SK-N-SH treated with all-trans-retinoic acid at 6 μM for 48 hours (cell line): ENCODE data around the gene CFL1.
A peak's percentile ranks its signal among the peaks of the same experiment; 100 is the strongest.

Experiments
- ATAC-seq: fragments of 200-7000 bp; cut with Tn5 transposase; 3 replicates; pipeline ENCODE4 v1.9.1; 2020; ENCODE audit warnings: mild to moderate bottlenecking, moderate library complexity
- GLIS3 ChIP-seq: fragments of 250-450 bp; sonication (Bioruptor Pico); IDR thresholded peaks from 2 replicates; pipeline ENCODE4 v1.5.0; 2020; ENCODE audit warnings: mild to moderate bottlenecking, moderate library complexity
- ISL1 ChIP-seq: fragments of 250-450 bp; sonication (Bioruptor Pico); IDR thresholded peaks from 2 replicates; pipeline ENCODE4 v2.1.2; 2022; ENCODE audit warnings: mild to moderate bottlenecking, moderate library complexity
- OSR1 ChIP-seq: fragments of 250-450 bp; sonication (Bioruptor Pico); IDR thresholded peaks from 2 replicates; pipeline ENCODE4 v1.8.0; 2022; ENCODE audit warnings: moderate library complexity, mild to moderate bottlenecking, inconsistent platforms
- PPARA ChIP-seq: fragments of 250-450 bp; sonication (Bioruptor Pico); IDR thresholded peaks from 2 replicates; pipeline ENCODE4 v1.5.0; 2020; ENCODE audit warnings: mild to moderate bottlenecking, borderline replicate concordance
- RARB ChIP-seq: fragments of 250-450 bp; sonication (Bioruptor Pico); IDR thresholded peaks from 2 replicates; pipeline ENCODE4 v1.8.0; 2021; ENCODE audit warnings: mild to moderate bottlenecking, moderate library complexity
- TOX ChIP-seq: fragments of 250-450 bp; sonication (Bioruptor Pico); IDR thresholded peaks from 2 replicates; pipeline ENCODE4 v1.8.0; 2021; ENCODE audit warnings: mild to moderate bottlenecking, moderate library complexity, borderline replicate concordance
- ZFP3 ChIP-seq: fragments of 250-450 bp; sonication (Bioruptor Pico); IDR thresholded peaks from 2 replicates; pipeline ENCODE4 v1.5.0; 2020; ENCODE audit warnings: mild to moderate bottlenecking, moderate library complexity
- ZNF70 ChIP-seq: fragments of 450-650 bp; formaldehyde crosslinking; IDR thresholded peaks from 2 replicates; pipeline ENCODE4 v1.5.0; 2020; ENCODE audit warnings: mild to moderate bottlenecking, moderate library complexity
- ZNF8 ChIP-seq: fragments of 450-650 bp; formaldehyde crosslinking; IDR thresholded peaks from 2 replicates; pipeline ENCODE4 v1.5.0; 2020; ENCODE audit warnings: mild to moderate bottlenecking, moderate library complexity
- TF ChIP-seq, protein P1 (sequence below): fragments of 250-450 bp; sonication (Bioruptor Pico); IDR thresholded peaks from 2 replicates; pipeline ENCODE4 v1.8.0; 2020; ENCODE audit warnings: mild to moderate bottlenecking, moderate library complexity, borderline replicate concordance
- TF ChIP-seq, protein P2 (sequence below): fragments of 250-450 bp; sonication (Bioruptor Pico); IDR thresholded peaks from 2 replicates; pipeline ENCODE4 v1.5.1; 2020; ENCODE audit warnings: low read depth, mild to moderate bottlenecking, moderate library complexity
- TF ChIP-seq, protein P3 (sequence below): fragments of 250-450 bp; sonication (Bioruptor Pico); IDR thresholded peaks from 2 replicates; pipeline ENCODE4 v1.5.0; 2020; ENCODE audit warnings: mild to moderate bottlenecking, moderate library complexity

The CFL1 gene

DNA sequence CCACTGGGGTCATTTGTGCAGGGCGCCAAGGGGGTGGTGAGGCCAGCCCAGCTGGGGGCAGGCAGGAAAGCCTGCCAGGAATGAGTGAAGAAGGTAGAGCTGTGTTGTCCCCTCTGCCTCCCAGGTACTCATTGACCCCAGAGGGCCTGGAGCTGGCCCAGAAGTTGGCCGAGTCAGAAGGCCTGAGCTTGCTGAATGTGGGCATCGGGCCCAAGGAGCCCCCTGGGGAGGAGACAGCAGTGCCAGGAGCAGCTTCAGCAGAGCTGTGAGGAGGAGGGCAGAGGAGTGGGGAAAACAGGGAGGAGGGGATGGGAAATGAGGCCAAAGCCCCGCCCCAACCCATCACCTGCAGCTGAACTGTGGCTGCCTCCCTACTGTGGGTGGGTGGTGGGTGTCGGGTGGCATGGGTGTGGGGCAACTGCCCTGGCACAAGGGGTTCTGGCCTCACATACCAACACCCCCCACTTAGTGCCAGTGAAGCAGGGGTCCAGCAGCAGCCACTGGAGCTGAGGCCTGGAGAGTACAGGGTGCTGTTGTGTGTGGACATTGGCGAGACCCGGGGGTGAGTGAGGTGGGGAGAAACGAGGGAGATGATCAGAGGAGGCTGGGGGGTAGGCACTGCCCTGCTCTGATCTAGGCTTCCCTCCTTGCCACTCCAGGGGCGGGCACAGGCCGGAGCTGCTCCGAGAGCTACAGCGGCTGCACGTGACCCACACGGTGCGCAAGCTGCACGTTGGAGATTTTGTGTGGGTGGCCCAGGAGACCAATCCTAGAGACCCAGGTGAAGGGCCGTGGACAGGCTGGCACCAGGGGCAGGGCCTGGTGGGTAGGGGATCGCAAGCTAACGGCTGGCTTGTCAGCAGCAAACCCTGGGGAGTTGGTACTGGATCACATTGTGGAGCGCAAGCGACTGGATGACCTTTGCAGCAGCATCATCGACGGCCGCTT is 5.2 kb upstream of the CFL1 start (continued):
- TF ChIP-seq, protein P1, sequence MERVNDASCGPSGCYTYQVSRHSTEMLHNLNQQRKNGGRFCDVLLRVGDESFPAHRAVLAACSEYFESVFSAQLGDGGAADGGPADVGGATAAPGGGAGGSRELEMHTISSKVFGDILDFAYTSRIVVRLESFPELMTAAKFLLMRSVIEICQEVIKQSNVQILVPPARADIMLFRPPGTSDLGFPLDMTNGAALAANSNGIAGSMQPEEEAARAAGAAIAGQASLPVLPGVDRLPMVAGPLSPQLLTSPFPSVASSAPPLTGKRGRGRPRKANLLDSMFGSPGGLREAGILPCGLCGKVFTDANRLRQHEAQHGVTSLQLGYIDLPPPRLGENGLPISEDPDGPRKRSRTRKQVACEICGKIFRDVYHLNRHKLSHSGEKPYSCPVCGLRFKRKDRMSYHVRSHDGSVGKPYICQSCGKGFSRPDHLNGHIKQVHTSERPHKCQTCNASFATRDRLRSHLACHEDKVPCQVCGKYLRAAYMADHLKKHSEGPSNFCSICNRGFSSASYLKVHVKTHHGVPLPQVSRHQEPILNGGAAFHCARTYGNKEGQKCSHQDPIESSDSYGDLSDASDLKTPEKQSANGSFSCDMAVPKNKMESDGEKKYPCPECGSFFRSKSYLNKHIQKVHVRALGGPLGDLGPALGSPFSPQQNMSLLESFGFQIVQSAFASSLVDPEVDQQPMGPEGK (CRISPR knock-in tag) = no peak
- no peak for TF ChIP-seq PPARA (CRISPR knock-in tag)
- TF ChIP-seq, all 23 proteins: peak for 0

DNA sequence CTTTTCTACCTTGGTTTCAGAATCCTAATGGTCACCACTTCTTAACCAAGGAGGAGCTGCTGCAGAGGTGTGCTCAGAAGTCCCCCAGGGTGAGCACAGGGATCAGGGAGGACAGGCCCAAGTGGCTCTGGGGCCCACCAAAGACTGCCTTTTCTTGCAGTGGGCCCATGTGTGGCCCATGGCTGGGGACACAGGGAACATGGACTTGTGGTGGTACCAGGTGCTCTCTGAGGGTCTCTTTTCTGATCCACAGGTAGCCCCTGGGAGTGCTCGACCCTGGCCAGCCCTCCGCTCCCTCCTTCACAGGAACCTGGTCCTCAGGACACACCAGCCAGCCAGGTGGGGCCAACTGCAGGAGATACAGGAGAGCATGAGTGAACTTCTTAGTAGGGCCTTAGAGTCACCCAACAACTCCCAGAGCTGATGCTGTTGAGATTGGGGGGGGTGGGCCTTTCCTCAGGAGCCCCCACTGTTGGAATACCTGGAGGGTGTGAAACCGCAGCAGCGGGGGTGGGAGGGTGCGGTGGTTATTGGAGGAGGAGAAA is 4.3 kb upstream of the CFL1 start:
- ATAC-seq = no peak
- TF ChIP-seq OSR1 (CRISPR knock-in tag) (no peak), ISL1 (no peak), GLIS3 (CRISPR knock-in tag) (no peak)
- TF ChIP-seq, protein P2, sequence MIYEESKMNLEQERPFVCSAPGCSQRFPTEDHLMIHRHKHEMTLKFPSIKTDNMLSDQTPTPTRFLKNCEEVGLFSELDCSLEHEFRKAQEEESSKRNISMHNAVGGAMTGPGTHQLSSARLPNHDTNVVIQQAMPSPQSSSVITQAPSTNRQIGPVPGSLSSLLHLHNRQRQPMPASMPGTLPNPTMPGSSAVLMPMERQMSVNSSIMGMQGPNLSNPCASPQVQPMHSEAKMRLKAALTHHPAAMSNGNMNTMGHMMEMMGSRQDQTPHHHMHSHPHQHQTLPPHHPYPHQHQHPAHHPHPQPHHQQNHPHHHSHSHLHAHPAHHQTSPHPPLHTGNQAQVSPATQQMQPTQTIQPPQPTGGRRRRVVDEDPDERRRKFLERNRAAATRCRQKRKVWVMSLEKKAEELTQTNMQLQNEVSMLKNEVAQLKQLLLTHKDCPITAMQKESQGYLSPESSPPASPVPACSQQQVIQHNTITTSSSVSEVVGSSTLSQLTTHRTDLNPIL (CRISPR knock-in tag) = no peak
- TF ChIP-seq, protein P1 (CRISPR knock-in tag) = no peak
- TF ChIP-seq, all 23 proteins: peak for 0

DNA sequence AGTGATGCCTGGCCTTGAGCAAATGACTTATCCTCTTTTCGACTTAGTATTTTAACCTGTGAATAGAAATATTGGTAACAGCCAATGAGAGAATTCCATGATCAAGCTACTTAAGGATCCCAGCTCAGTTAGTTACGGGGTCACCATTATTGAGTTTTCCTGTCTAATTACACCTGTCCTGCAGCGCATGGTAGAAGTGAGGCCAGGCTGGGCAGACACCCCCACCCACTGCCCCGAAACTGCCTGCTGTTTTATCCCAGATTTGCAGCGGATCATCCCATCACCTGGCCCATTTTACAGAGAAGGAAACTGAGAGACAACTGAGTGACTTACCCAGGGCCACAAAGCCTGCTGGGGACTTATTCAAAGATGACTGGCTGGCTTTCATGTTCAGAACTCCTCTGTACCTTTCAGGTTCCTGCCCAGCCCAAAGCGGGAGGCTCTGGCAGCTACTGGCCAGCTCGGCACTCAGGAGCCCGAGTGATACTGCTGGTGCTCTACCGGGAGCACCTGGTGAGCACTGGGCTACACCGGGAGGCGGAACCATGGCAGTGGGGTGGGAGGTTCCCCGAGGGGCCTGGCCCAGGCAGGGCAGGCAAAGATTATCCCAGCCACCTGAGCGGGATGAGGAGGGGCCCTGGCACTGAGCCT is 3.7 kb upstream of the CFL1 start:
- no peak for TF ChIP-seq PPARA (CRISPR knock-in tag)
- TF ChIP-seq GLIS3 (CRISPR knock-in tag) = no peak
- TF ChIP-seq ZNF8 (CRISPR knock-in tag) = no peak
- TF ChIP-seq, protein P3, sequence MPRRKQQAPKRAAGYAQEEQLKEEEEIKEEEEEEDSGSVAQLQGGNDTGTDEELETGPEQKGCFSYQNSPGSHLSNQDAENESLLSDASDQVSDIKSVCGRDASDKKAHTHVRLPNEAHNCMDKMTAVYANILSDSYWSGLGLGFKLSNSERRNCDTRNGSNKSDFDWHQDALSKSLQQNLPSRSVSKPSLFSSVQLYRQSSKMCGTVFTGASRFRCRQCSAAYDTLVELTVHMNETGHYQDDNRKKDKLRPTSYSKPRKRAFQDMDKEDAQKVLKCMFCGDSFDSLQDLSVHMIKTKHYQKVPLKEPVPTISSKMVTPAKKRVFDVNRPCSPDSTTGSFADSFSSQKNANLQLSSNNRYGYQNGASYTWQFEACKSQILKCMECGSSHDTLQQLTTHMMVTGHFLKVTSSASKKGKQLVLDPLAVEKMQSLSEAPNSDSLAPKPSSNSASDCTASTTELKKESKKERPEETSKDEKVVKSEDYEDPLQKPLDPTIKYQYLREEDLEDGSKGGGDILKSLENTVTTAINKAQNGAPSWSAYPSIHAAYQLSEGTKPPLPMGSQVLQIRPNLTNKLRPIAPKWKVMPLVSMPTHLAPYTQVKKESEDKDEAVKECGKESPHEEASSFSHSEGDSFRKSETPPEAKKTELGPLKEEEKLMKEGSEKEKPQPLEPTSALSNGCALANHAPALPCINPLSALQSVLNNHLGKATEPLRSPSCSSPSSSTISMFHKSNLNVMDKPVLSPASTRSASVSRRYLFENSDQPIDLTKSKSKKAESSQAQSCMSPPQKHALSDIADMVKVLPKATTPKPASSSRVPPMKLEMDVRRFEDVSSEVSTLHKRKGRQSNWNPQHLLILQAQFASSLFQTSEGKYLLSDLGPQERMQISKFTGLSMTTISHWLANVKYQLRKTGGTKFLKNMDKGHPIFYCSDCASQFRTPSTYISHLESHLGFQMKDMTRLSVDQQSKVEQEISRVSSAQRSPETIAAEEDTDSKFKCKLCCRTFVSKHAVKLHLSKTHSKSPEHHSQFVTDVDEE = no peak
- no peak for TF ChIP-seq ZNF70 (CRISPR knock-in tag)
- TF ChIP-seq, protein P2 (CRISPR knock-in tag) = no peak
- TF ChIP-seq TOX (CRISPR knock-in tag) = no peak
- TF ChIP-seq RARB (CRISPR knock-in tag) = no peak
- TF ChIP-seq, all 23 proteins: peak for 0
- ATAC-seq = no peak

DNA sequence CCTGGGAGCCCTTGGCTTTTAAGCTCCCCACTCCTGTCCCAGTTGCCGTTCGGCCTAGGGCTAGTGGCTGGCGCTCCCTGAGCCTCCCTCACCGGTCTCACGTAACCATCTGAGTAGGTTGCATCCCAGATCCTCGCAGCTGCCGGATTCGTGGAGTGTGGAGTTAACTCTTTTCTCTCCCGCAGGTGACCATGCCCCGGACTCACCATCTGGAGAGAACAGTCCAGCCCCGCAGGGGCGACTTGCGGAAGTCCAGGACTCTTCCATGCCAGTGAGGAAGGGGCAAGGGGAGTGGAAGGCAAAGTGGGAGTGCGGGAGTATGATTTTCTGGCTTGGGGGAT is 3.2 kb upstream of the CFL1 start:
- no peak for ATAC-seq

More for the DNA sequence above, 3.2 kb upstream of the CFL1 start:
- TF ChIP-seq ZFP3 (CRISPR knock-in tag) = no peak
- TF ChIP-seq, protein P3 = 0 out of 2 replicates have a peak, but pooled peaks have one; percentile 7
- TF ChIP-seq, all 23 proteins: peak for 1
